Chondrocyte (in vitro differentiated cells): ENCODE results near the gene CLDN17. TPM values are rescaled to one million over a fixed set of nuclear protein-coding genes. Genes with fewer than 3 reads are reported as not detected.

Source experiments
- DNase-seq: peaks from one replicate; pipeline ENCODE4 v3.0.0; 2021; ENCODE audit warnings: mixed read lengths, low spot score
- H3K27ac Mint-ChIP-seq: one replicate; pipeline ENCODE4 v1.8.0; 2021; ENCODE audit warnings: mild to moderate bottlenecking, moderate library complexity, mixed read lengths; ENCODE audit not compliant: unreplicated experiment
- H3K27me3 Mint-ChIP-seq: 2 replicates; pipeline ENCODE4 v1.8.0; 2021; ENCODE audit warnings: low read depth, mixed read lengths
- H3K36me3 Mint-ChIP-seq: 2 replicates; pipeline ENCODE4 v1.8.0; 2021; ENCODE audit warnings: low read depth, mixed read lengths
- H3K4me1 Mint-ChIP-seq: 2 replicates; pipeline ENCODE4 v1.8.0; 2021; ENCODE audit warnings: low read depth, mild to moderate bottlenecking, mixed read lengths
- H3K4me3 Mint-ChIP-seq: one replicate; pipeline ENCODE4 v1.8.0; 2021; ENCODE audit warnings: mild to moderate bottlenecking, moderate library complexity, mixed read lengths; ENCODE audit not compliant: unreplicated experiment
- H3K9me3 Mint-ChIP-seq: 2 replicates; pipeline ENCODE4 v1.8.0; 2021; ENCODE audit warnings: low read depth, mixed read lengths
- CTCF ChIP-seq: fragments of 200-600 bp; sonication (generic); IDR thresholded peaks from 2 replicates; pipeline ENCODE4 v1.5.0; 2021; ENCODE audit warnings: antibody characterized with exemption, mild to moderate bottlenecking, moderate library complexity
- long read RNA-seq: library from polyadenylated mRNA; stranded (forward); transcript quantifications from one replicate; pipeline ENCODE4 v2.0.0, GENCODE V29; 2021
- total RNA-seq: library from RNA; stranded (reverse); gene quantifications from 3 replicates; pipeline ENCODE4 v1.2.1, GENCODE V29; 2021

CLDN17 gene, protein sequence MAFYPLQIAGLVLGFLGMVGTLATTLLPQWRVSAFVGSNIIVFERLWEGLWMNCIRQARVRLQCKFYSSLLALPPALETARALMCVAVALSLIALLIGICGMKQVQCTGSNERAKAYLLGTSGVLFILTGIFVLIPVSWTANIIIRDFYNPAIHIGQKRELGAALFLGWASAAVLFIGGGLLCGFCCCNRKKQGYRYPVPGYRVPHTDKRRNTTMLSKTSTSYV
- total RNA-seq, result not detected in 3 replicates
- long read RNA-seq, result 0 reads

- no peaks in the 10 kb centered on the region for H3K9me3 Mint-ChIP-seq
- peaks cover 6% of the 10 kb centered on the region for H3K27me3 Mint-ChIP-seq
- H3K4me1 Mint-ChIP-seq, result no peaks in the 10 kb centered on the region
- no peak within 1 kb of the TSS for H3K27ac Mint-ChIP-seq
- DNase-seq, result no peak
- TF ChIP-seq CTCF, result no peak
- H3K4me3 Mint-ChIP-seq, result no peak within 1 kb of the TSS
- no peaks in the 10 kb centered on the region for H3K36me3 Mint-ChIP-seq
These were observed at the start of gene CLDN17 for GRCh38 chr21:30166705-30167104. Gene CLDN17 (minus strand): TSS chr21:30166805. CDS start chr21:30166617, 188 bp downstream.

- Mint-ChIP-seq H3K36me3 (peaks cover 1% of the 10 kb centered on the region), H3K27ac (no peak within 1 kb of the TSS), H3K4me3 (no peak within 1 kb of the TSS), H3K27me3 (peaks cover 2% of the 10 kb centered on the region), H3K9me3 (no peaks in the 10 kb centered on the region), H3K4me1 (no peaks in the 10 kb centered on the region)
- no peak for TF ChIP-seq CTCF
- DNase-seq, result no peak
These were observed 49.6 kb upstream of the CLDN17 start, which contains the start of gene CLDN8 for GRCh38 chr21:30216041-30216723. Gene CLDN8 (minus strand): TSS chr21:30216097. CDS start chr21:30215925, 172 bp downstream.

DNA sequence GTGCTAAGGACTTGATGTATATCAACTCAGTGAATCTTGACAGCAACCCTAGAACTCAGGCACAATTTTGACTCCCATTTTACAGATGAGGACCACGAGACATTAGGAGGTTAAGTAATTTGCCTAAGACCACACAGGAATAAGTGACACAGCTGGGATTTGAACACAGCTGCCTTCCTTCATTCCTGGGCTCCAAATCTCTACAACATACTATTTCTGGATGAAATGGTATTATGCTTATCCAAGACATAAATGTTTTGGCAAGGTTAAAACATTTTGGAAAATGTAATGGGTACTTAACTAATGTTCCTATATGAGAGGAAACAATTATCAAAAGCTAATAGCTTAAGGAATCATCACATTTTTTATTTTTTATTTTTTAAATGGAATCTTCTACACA, 44.5 kb upstream of the CLDN17 start:
- Mint-ChIP-seq H3K27me3 (no peaks in the 10 kb centered on the region), H3K4me3 (no peak overlapping the region), H3K27ac (no peak overlapping the region), H3K9me3 (peaks cover 6% of the 10 kb centered on the region), H3K36me3 (no peaks in the 10 kb centered on the region), H3K4me1 (peaks cover 14% of the 10 kb centered on the region)
- no peak for TF ChIP-seq CTCF
- no peak for DNase-seq

DNA sequence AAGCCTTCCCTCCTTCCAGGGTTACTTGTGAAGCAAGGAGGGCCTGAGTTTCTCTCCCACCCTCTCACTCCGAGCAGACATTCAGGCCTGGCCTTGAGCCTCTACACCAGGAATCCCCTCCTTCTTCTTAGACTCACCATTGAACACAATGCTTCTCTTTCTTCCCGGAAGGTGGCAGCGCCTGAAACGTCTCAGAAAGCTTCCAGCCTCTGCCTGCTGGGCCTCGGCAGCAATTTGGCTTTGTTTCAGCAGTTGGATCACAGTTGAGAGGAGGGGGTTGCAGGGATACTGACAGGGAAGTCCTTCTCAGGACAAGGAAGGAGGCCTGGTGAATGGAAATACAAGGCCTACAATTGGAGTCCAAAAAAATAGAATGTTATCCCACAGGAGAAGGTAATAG, 43.0 kb upstream of the CLDN17 start:
- no peak for DNase-seq
- Mint-ChIP-seq H3K4me3 (no peak overlapping the region), H3K9me3 (peaks cover 6% of the 10 kb centered on the region), H3K27me3 (no peaks in the 10 kb centered on the region), H3K27ac (no peak overlapping the region), H3K36me3 (no peaks in the 10 kb centered on the region), H3K4me1 (peaks cover 14% of the 10 kb centered on the region)
- TF ChIP-seq CTCF, result peak; percentile 60

- Mint-ChIP-seq H3K27ac (peak overlapping the region; percentile 79), H3K36me3 (no peaks in the 10 kb centered on the region), H3K4me3 (no peak overlapping the region), H3K4me1 (peaks cover 14% of the 10 kb centered on the region), H3K9me3 (peaks cover 6% of the 10 kb centered on the region), H3K27me3 (no peaks in the 10 kb centered on the region)
- no peak for DNase-seq
- TF ChIP-seq CTCF, result no peak
These were observed 40.6 kb upstream of the CLDN17 start for GRCh38 chr21:30207252-30207579.
